K562 (cell line): ENCODE data around the gene AGO3. TPM values are rescaled to one million over a fixed set of nuclear protein-coding genes. Genes with fewer than 3 reads are reported as not detected.

ENCODE experiments used
- CREM ChIP-seq: IDR thresholded peaks from 2 replicates; pipeline ENCODE4 v1.6.1; 2014; ENCODE audit warnings: antibody characterized with exemption, low read depth
- FOXM1 ChIP-seq, 2 experiments: fragments of 450-650 bp in 1 of 2; sonication (generic) in 1 of 2; formaldehyde crosslinking in 1 of 2; IDR thresholded peaks; 2 replicates each; pipeline versions ENCODE4 v1.6.1 to v1.9.0; 2017 to 2022; ENCODE audit warnings: low read depth in 2 of 2, mild to moderate bottlenecking in 2 of 2, missing genetic modification reagents in 1 of 2, moderate library complexity in 1 of 2
- HNRNPL ChIP-seq: fragments of 200-400 bp; formaldehyde crosslinking; IDR thresholded peaks from 2 replicates; pipeline ENCODE4 v1.6.1; 2017; ENCODE audit warnings: low read depth, mild to moderate bottlenecking, low read length
- KAT2B ChIP-seq: IDR thresholded peaks from one replicate; pipeline ENCODE4 v1.6.1; 2012; ENCODE audit warnings: low read depth, mild to moderate bottlenecking, control low read depth, inconsistent platforms, low read length, moderate library complexity
- NUFIP1 ChIP-seq: fragments of 450-650 bp; IDR thresholded peaks from 2 replicates; pipeline ENCODE4 v1.6.1; 2018; ENCODE audit not compliant: partially characterized antibody
- PRDM10 ChIP-seq: fragments of 450-650 bp; IDR thresholded peaks from 2 replicates; pipeline ENCODE4 v1.6.1; 2018; ENCODE audit not compliant: partially characterized antibody
- RBBP5 ChIP-seq: fragments of 200-600 bp; sonication (generic); IDR thresholded peaks from 2 replicates; pipeline ENCODE4 v1.6.1; 2012; ENCODE audit warnings: borderline replicate concordance, mild to moderate bottlenecking, low read length, control low read depth, inconsistent platforms; ENCODE audit not compliant: insufficient read depth, poor library complexity, severe bottlenecking
- RCOR1 ChIP-seq, 2 experiments: IDR thresholded peaks; 2 replicates each; pipeline ENCODE4 v1.6.1; 2012; ENCODE audit warnings: low read depth in 2 of 2, low read length in 2 of 2, borderline replicate concordance in 1 of 2, improper control_type of control experiment in 1 of 2
- SIN3A ChIP-seq, 2 experiments: fragments of 150-350 bp in 1 of 2; IDR thresholded peaks; 2 replicates each; pipeline ENCODE4 v1.6.1; 2011 to 2016; ENCODE audit warnings: borderline replicate concordance in 2 of 2, low read depth in 2 of 2, low read length in 2 of 2, mild to moderate bottlenecking in 2 of 2, moderate library complexity in 2 of 2; ENCODE audit not compliant: control insufficient read depth in 1 of 2
- SP2 ChIP-seq: IDR thresholded peaks from 2 replicates; pipeline ENCODE4 v1.6.1; 2011; ENCODE audit warnings: mild to moderate bottlenecking, low read depth, low read length, moderate library complexity; ENCODE audit not compliant: poor library complexity, severe bottlenecking; ENCODE audit errors: extremely low read depth
- TEAD4 ChIP-seq, 2 experiments: sonication (generic) in 1 of 2; formaldehyde crosslinking in 1 of 2; IDR thresholded peaks; 2 replicates each; pipeline versions ENCODE4 v1.6.1 to v1.8.0; 2012 to 2022; ENCODE audit warnings: borderline replicate concordance in 1 of 2, inconsistent platforms in 1 of 2, low read length in 1 of 2, mild to moderate bottlenecking in 1 of 2, missing genetic modification reagents in 1 of 2
- U2AF2 ChIP-seq: fragments of 200-400 bp; formaldehyde crosslinking; optimal IDR thresholded peaks from 2 replicates; pipeline ENCODE3; 2017; ENCODE audit warnings: low read depth, mild to moderate bottlenecking, low read length
- ZKSCAN3 ChIP-seq: fragments of 250-450 bp; sonication (Bioruptor Pico); IDR thresholded peaks from 2 replicates; pipeline ENCODE4 v1.4.0; 2020
- ZNF395 ChIP-seq: fragments of 200-800 bp; sonication (Bioruptor generic); IDR thresholded peaks from 2 replicates; pipeline ENCODE4 v1.6.1; 2017; ENCODE audit warnings: missing genetic modification characterization, missing compliant biosample characterization
- ZNF785 ChIP-seq: fragments of 250-450 bp; sonication (Bioruptor Pico); IDR thresholded peaks from 2 replicates; pipeline ENCODE4 v1.4.0; 2020; ENCODE audit warnings: mild to moderate bottlenecking
- polyA plus RNA-seq, 8 experiments: library from polyadenylated mRNA; depleted of rRNA in 4 of 8; stranded (reverse) in 5 of 8; unstranded in 3 of 8; fragments of >200 nt; fragmentation: Nextera tagmentation in 2 of 8; fragmentation: Illumina TruSeq in 1 of 8; extraction: Ambion mirVana in 2 of 8; extraction: Trizol in 1 of 8; gene quantifications; 2 replicates each; pipeline versions ENCODE4 v1.2.1 to v1.2.3, GENCODE V29; 2011 to 2014; ENCODE audit warnings: inconsistent platforms in 1 of 8, missing spikeins in 1 of 8
- total RNA-seq, 7 experiments: library from RNA; depleted of rRNA in 6 of 7; stranded (reverse); fragments of >200 nt in 6 of 7; fragmentation: Illumina TruSeq in 2 of 7; extraction: Trizol in 2 of 7; gene quantifications; 2 replicates each; pipeline versions ENCODE4 v1.2.1 to v1.2.3, GENCODE V29; 2011 to 2021; ENCODE audit warnings: low replicate concordance in 1 of 7
- TF ChIP-seq, protein P1 (sequence below): fragments of 250-450 bp; sonication (Bioruptor Pico); IDR thresholded peaks from 2 replicates; pipeline ENCODE4 v1.5.0; 2020; ENCODE audit warnings: mild to moderate bottlenecking
- TF ChIP-seq, protein P2 (sequence below): fragments of 450-650 bp; formaldehyde crosslinking; IDR thresholded peaks from 2 replicates; pipeline ENCODE4 v1.4.0; 2020; ENCODE audit warnings: mild to moderate bottlenecking

AGO3 gene
- total and polyA plus RNA-seq, 9 of the 15 experiments (the other 6 are each of a cell fraction or from before 2014, with no cell fraction given) = 4.5 to 41.5 (median 22.7) TPM

DNA sequence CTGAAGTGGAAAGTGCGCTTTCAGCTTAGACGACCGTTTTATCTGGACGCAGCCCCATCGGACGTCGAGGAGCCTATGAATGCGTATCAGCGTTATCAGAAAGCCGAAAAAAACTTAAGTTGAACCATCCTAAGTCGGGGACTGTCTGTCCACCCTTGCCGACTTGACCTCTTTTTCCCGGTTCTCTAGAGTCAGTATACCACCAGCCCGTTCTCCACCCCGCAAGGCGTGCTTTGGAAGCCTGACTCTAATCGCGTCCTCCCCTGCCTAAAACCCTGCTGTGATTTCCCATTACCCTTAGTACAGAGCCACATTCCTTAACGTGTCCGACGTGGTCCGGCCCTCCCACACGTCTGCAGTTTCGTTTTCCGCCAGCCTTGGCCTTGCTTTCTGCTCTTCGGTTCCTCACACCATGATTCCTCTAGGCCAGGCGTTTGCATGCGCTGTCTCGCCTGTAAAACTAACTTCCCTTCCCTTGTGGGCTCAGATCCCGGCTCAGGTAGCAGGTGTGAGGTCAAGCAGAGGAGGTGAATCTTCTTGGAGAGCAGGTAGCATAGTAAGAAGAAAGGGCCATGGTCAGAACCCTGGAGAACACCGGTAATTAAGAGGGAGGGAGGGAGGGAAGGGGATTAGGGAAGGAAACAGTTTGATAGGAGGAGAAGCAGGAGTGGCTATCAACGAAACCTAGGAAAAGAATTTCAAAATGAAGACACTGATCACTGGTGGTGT, 158.7 kb downstream of the AGO3 start (continued):
- TF ChIP-seq TEAD4 (IDR thresholded peaks at IDR 0.05; ENCODE audit: low read length) (peak; percentile 21; the same call in 1 of the 2 replicates), TEAD4 (CRISPR knock-in tag; IDR thresholded peaks at IDR 0.05; ENCODE audit: borderline replicate concordance) (no peak), SP2 (peak; percentile 5), SIN3A (IDR thresholded peaks at IDR 0.05; ENCODE audit: borderline replicate concordance in 2 of 2, control insufficient read depth in 1 of 2, low read depth in 2 of 2, low read length in 2 of 2) (0 out of 4 replicates have a peak, but pooled peaks of 1 of the 2 experiments have one; percentile 9), CREM (0 out of 2 replicates have a peak, but pooled peaks have one; percentile 18), RCOR1 (IDR thresholded peaks at IDR 0.05; ENCODE audit: borderline replicate concordance in 1 of 2, low read depth in 2 of 2, low read length in 2 of 2) (peak in 1 of 2 experiments; percentile 30; a peak in 1 of 4 replicates), RBBP5 (no peak), U2AF2 (no peak), KAT2B (no peak), NUFIP1 (peak; percentile 22), ZNF785 (CRISPR knock-in tag) (no peak), ZNF395 (CRISPR knock-in tag) (0 out of 2 replicates have a peak, but pooled peaks have one; percentile 23), ZKSCAN3 (CRISPR knock-in tag) (no peak), HNRNPL (no peak), PRDM10 (no peak), FOXM1 (IDR thresholded peaks at IDR 0.05; ENCODE audit: low read depth) (no peak), FOXM1 (CRISPR knock-in tag; IDR thresholded peaks at IDR 0.05; ENCODE audit: low read depth) (no peak)
- TF ChIP-seq, protein P1, sequence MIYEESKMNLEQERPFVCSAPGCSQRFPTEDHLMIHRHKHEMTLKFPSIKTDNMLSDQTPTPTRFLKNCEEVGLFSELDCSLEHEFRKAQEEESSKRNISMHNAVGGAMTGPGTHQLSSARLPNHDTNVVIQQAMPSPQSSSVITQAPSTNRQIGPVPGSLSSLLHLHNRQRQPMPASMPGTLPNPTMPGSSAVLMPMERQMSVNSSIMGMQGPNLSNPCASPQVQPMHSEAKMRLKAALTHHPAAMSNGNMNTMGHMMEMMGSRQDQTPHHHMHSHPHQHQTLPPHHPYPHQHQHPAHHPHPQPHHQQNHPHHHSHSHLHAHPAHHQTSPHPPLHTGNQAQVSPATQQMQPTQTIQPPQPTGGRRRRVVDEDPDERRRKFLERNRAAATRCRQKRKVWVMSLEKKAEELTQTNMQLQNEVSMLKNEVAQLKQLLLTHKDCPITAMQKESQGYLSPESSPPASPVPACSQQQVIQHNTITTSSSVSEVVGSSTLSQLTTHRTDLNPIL (CRISPR knock-in tag) = no peak
- TF ChIP-seq, protein P2, sequence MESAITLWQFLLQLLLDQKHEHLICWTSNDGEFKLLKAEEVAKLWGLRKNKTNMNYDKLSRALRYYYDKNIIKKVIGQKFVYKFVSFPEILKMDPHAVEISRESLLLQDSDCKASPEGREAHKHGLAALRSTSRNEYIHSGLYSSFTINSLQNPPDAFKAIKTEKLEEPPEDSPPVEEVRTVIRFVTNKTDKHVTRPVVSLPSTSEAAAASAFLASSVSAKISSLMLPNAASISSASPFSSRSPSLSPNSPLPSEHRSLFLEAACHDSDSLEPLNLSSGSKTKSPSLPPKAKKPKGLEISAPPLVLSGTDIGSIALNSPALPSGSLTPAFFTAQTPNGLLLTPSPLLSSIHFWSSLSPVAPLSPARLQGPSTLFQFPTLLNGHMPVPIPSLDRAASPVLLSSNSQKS (CRISPR knock-in tag) = no peak
